K562 (cell line): ENCODE results near the gene RRAD. TPM values are rescaled to one million over a fixed set of nuclear protein-coding genes. Genes with fewer than 3 reads are reported as not detected.

Experiments
- ATF1 ChIP-seq, 2 experiments: fragments of 450-650 bp in 1 of 2; IDR thresholded peaks; 2 replicates each; pipeline ENCODE4 v1.6.1; 2016; ENCODE audit warnings: missing compliant biosample characterization in 1 of 2, missing genetic modification characterization in 1 of 2
- CCAR2 ChIP-seq: fragments of 200-400 bp; formaldehyde crosslinking; IDR thresholded peaks from 2 replicates; pipeline ENCODE4 v1.6.1; 2017; ENCODE audit warnings: mild to moderate bottlenecking, low read depth, low read length
- DMBX1 ChIP-seq: fragments of 250-450 bp; sonication (Bioruptor Pico); IDR thresholded peaks from 2 replicates; pipeline ENCODE4 v1.8.0; 2022; ENCODE audit warnings: inconsistent platforms, mild to moderate bottlenecking, moderate library complexity, borderline replicate concordance
- HNRNPUL1 ChIP-seq: fragments of 200-400 bp; formaldehyde crosslinking; IDR thresholded peaks from 2 replicates; pipeline ENCODE4 v1.6.1; 2017; ENCODE audit warnings: low read length
- MCM7 ChIP-seq, 2 experiments: fragments of 450-650 bp; IDR thresholded peaks; 2 replicates each; pipeline ENCODE4 v1.6.1; 2016 to 2018
- PATZ1 ChIP-seq: fragments of 250-450 bp; sonication (Bioruptor Pico); IDR thresholded peaks from 2 replicates; pipeline ENCODE4 v1.5.0; 2020; ENCODE audit warnings: mild to moderate bottlenecking, borderline replicate concordance
- RB1 ChIP-seq: fragments of 450-650 bp; IDR thresholded peaks from 2 replicates; pipeline ENCODE4 v1.6.1; 2017; ENCODE audit warnings: low read depth, mild to moderate bottlenecking
- RNF219 ChIP-seq: fragments of 250-450 bp; sonication (Bioruptor Pico); IDR thresholded peaks from 2 replicates; pipeline ENCODE4 v1.5.0; 2022; ENCODE audit warnings: mild to moderate bottlenecking
- SMAD2 ChIP-seq: fragments of 150-350 bp; IDR thresholded peaks from 2 replicates; pipeline ENCODE4 v1.6.1; 2014; ENCODE audit warnings: low read depth, mild to moderate bottlenecking, low read length
- SMARCE1 ChIP-seq: fragments of 450-650 bp; IDR thresholded peaks from 2 replicates; pipeline ENCODE4 v1.7.1; 2016; ENCODE audit warnings: mild to moderate bottlenecking
- SOX6 ChIP-seq: fragments of 450-650 bp; IDR thresholded peaks from 2 replicates; pipeline ENCODE4 v1.6.1; 2014; ENCODE audit warnings: mild to moderate bottlenecking
- SRF ChIP-seq, 2 experiments: fragments of 250-450, 450-650 bp in 1 of 2; sonication (Bioruptor Pico) in 1 of 2; sonication (generic) in 1 of 2; formaldehyde crosslinking; IDR thresholded peaks; 2 replicates each; pipeline versions ENCODE4 v1.5.0 to v1.5.1; 2020 to 2022; ENCODE audit warnings: mild to moderate bottlenecking in 1 of 2, missing genetic modification reagents in 1 of 2
- SUPT5H ChIP-seq: fragments of 450-650 bp; IDR thresholded peaks from 2 replicates; pipeline ENCODE4 v1.6.1; 2016
- TCF3 ChIP-seq: sonication (generic); formaldehyde crosslinking; IDR thresholded peaks from 2 replicates; pipeline ENCODE4 v1.4.0; 2020; ENCODE audit warnings: mild to moderate bottlenecking, missing genetic modification reagents
- ZBED1 ChIP-seq: IDR thresholded peaks from 2 replicates; pipeline ENCODE4 v1.6.1; 2014
- ZNF444 ChIP-seq: fragments of 250-450 bp; sonication (Bioruptor Pico); IDR thresholded peaks from 2 replicates; pipeline ENCODE4 v1.4.0; 2020; ENCODE audit warnings: mild to moderate bottlenecking, moderate library complexity
- polyA plus RNA-seq, 8 experiments: library from polyadenylated mRNA; depleted of rRNA in 4 of 8; stranded (reverse) in 5 of 8; unstranded in 3 of 8; fragments of >200 nt; fragmentation: Nextera tagmentation in 2 of 8; fragmentation: Illumina TruSeq in 1 of 8; extraction: Ambion mirVana in 2 of 8; extraction: Trizol in 1 of 8; gene quantifications; 2 replicates each; pipeline versions ENCODE4 v1.2.1 to v1.2.3, GENCODE V29; 2011 to 2014; ENCODE audit warnings: inconsistent platforms in 1 of 8, missing spikeins in 1 of 8
- total RNA-seq, 7 experiments: library from RNA; depleted of rRNA in 6 of 7; stranded (reverse); fragments of >200 nt in 6 of 7; fragmentation: Illumina TruSeq in 2 of 7; extraction: Trizol in 2 of 7; gene quantifications; 2 replicates each; pipeline versions ENCODE4 v1.2.1 to v1.2.3, GENCODE V29; 2011 to 2021; ENCODE audit warnings: low replicate concordance in 1 of 7
- TF ChIP-seq, protein P1 (sequence below): fragments of 150-350 bp; IDR thresholded peaks from 2 replicates; pipeline ENCODE4 v1.6.1; 2014; ENCODE audit warnings: low read depth, mild to moderate bottlenecking, low read length, borderline replicate concordance

RRAD gene
- total and polyA plus RNA-seq, 9 of the 15 experiments (the other 6 are each of a cell fraction or from before 2014, with no cell fraction given): 0.09 to 0.20 (median 0.13) TPM; not detected in 5

GRCh38 chr16:66899945-66900710 is 25.2 kb downstream of the RRAD start (continued):
- no peak for TF ChIP-seq CCAR2
- peak; percentile 93 for TF ChIP-seq SMARCE1
- no peak for TF ChIP-seq RB1
- TF ChIP-seq DMBX1 (CRISPR knock-in tag): 0 out of 2 replicates have a peak, but pooled peaks have one; percentile 9
- TF ChIP-seq SRF (CRISPR knock-in tag; IDR thresholded peaks at IDR 0.05): no peak
- TF ChIP-seq ATF1 (CRISPR knock-in tag; IDR thresholded peaks at IDR 0.05): no peak
- peak; percentile 61; the same call in 1 of the 2 replicates for TF ChIP-seq ATF1 (tag; IDR thresholded peaks at IDR 0.05)
- no peak for TF ChIP-seq SUPT5H
- no peak; the same call in 1 of the 2 replicates for TF ChIP-seq ZBED1
- no peak for TF ChIP-seq ZNF444 (CRISPR knock-in tag)
- TF ChIP-seq HNRNPUL1: no peak
- TF ChIP-seq TCF3 (CRISPR knock-in tag): no peak; the same call in 1 of the 2 replicates
- no peak for TF ChIP-seq RNF219 (CRISPR knock-in tag)
- TF ChIP-seq SOX6: peak; percentile 83
- TF ChIP-seq, protein P1, sequence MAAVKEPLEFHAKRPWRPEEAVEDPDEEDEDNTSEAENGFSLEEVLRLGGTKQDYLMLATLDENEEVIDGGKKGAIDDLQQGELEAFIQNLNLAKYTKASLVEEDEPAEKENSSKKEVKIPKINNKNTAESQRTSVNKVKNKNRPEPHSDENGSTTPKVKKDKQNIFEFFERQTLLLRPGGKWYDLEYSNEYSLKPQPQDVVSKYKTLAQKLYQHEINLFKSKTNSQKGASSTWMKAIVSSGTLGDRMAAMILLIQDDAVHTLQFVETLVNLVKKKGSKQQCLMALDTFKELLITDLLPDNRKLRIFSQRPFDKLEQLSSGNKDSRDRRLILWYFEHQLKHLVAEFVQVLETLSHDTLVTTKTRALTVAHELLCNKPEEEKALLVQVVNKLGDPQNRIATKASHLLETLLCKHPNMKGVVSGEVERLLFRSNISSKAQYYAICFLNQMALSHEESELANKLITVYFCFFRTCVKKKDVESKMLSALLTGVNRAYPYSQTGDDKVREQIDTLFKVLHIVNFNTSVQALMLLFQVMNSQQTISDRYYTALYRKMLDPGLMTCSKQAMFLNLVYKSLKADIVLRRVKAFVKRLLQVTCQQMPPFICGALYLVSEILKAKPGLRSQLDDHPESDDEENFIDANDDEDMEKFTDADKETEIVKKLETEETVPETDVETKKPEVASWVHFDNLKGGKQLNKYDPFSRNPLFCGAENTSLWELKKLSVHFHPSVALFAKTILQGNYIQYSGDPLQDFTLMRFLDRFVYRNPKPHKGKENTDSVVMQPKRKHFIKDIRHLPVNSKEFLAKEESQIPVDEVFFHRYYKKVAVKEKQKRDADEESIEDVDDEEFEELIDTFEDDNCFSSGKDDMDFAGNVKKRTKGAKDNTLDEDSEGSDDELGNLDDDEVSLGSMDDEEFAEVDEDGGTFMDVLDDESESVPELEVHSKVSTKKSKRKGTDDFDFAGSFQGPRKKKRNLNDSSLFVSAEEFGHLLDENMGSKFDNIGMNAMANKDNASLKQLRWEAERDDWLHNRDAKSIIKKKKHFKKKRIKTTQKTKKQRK: no peak
- TF ChIP-seq MCM7 (IDR thresholded peaks at IDR 0.05): no peak
- no peak for TF ChIP-seq SMAD2
- no peak for TF ChIP-seq PATZ1 (CRISPR knock-in tag)
